K562 (cell line): Measurements from ENCODE around the gene SLC1A4.

Experiments used
- CTCF ChIP-seq, 3 experiments: IDR thresholded peaks in 2 of 3; conservative IDR thresholded peaks in 1 of 3; 2 replicates each; pipeline ENCODE4 v1.5.1; 2011 to 2012; ENCODE audit warnings: low read length in 3 of 3, mild to moderate bottlenecking in 3 of 3, control low read depth in 2 of 3, improper control_type of control experiment in 1 of 3, inconsistent platforms in 1 of 3, low read depth in 1 of 3, mixed read lengths in 1 of 3, moderate library complexity in 1 of 3; ENCODE audit not compliant: insufficient read depth in 2 of 3
- E2F1 ChIP-seq: sonication (generic); formaldehyde crosslinking; IDR thresholded peaks from 2 replicates; pipeline ENCODE4 v1.8.1; 2023; ENCODE audit warnings: mild to moderate bottlenecking, missing genetic modification reagents, moderate library complexity
- EP300 ChIP-seq: IDR thresholded peaks from 2 replicates; pipeline ENCODE4 v1.6.1; 2012; ENCODE audit warnings: low read length, improper control_type of control experiment
- HNRNPK ChIP-seq: fragments of 200-400 bp; formaldehyde crosslinking; IDR thresholded peaks from one replicate; pipeline ENCODE4 v1.6.1; 2018; ENCODE audit warnings: mild to moderate bottlenecking, low read depth, low read length; ENCODE audit not compliant: poor library complexity, severe bottlenecking
- NFATC3 ChIP-seq: fragments of 450-650 bp; IDR thresholded peaks from 2 replicates; pipeline ENCODE4 v1.6.1; 2017; ENCODE audit warnings: mild to moderate bottlenecking
- POLR2A ChIP-seq: fragments of 450-650 bp; conservative IDR thresholded peaks from 2 replicates; pipeline ENCODE4 v1.6.1; 2016
- POLR2AphosphoS5 ChIP-seq: IDR thresholded peaks from 2 replicates; pipeline ENCODE4 v1.6.1; 2011; ENCODE audit warnings: mild to moderate bottlenecking, low read depth, low read length, moderate library complexity; ENCODE audit not compliant: control insufficient read depth, insufficient read depth
- SMARCC2 ChIP-seq: fragments of 450-650 bp; IDR thresholded peaks from 2 replicates; pipeline ENCODE4 v1.6.1; 2017; ENCODE audit warnings: antibody characterized with exemption, moderate library complexity, mild to moderate bottlenecking, low read depth
- TAF1 ChIP-seq: IDR thresholded peaks from 2 replicates; pipeline ENCODE4 v1.6.1; 2011; ENCODE audit warnings: mild to moderate bottlenecking, low read length, moderate library complexity; ENCODE audit not compliant: insufficient read depth, control insufficient read depth, severe bottlenecking; ENCODE audit errors: extremely low read depth
- TFE3 ChIP-seq: fragments of 450-650 bp; formaldehyde crosslinking; IDR thresholded peaks from 2 replicates; pipeline ENCODE4 v1.4.0; 2020; ENCODE audit warnings: mild to moderate bottlenecking, mixed read lengths
- THRAP3 ChIP-seq: fragments of 450-650 bp; IDR thresholded peaks from 2 replicates; pipeline ENCODE4 v1.6.1; 2016; ENCODE audit warnings: mild to moderate bottlenecking, inconsistent platforms, borderline replicate concordance
- TRIM28 ChIP-seq: fragments of 450-650 bp; IDR thresholded peaks from 2 replicates; pipeline ENCODE4 v1.6.1; 2017
- ZNF184 ChIP-seq: sonication (generic); formaldehyde crosslinking; IDR thresholded peaks from 2 replicates; pipeline ENCODE4 v1.5.0; 2020; ENCODE audit warnings: missing genetic modification reagents
- ZNF197 ChIP-seq: fragments of 200-800 bp; sonication (Bioruptor generic); IDR thresholded peaks from 2 replicates; pipeline ENCODE4 v1.6.1; 2016; ENCODE audit warnings: low read depth, missing genetic modification characterization, missing compliant biosample characterization

- TF ChIP-seq POLR2A (no peak), CTCF (IDR thresholded peaks at IDR 0.05 in 2 of 3, conservative IDR thresholded peaks at IDR 0.05 in 1 of 3; ENCODE audit: insufficient read depth in 2 of 3, low read depth in 1 of 3, low read length in 3 of 3) (no peak), HNRNPK (no peak), ZNF197 (CRISPR knock-in tag) (no peak), TAF1 (no peak), TFE3 (no peak), SMARCC2 (no peak), E2F1 (no peak), NFATC3 (no peak), TRIM28 (no peak), ZNF184 (CRISPR knock-in tag) (no peak), THRAP3 (no peak), EP300 (no peak), POLR2AphosphoS5 (no peak)
Measured at GRCh38 chr2:64989982-64990614, 899 bp downstream of the SLC1A4 start.
